ENCODE results near the gene FCRL5. TPM values are rescaled to one million over a fixed set of nuclear protein-coding genes. Genes with fewer than 3 reads are reported as not detected.

FCRL5 gene
- total RNA-seq, 1 donor from 2014 or later: 1.2 TPM

DNA sequence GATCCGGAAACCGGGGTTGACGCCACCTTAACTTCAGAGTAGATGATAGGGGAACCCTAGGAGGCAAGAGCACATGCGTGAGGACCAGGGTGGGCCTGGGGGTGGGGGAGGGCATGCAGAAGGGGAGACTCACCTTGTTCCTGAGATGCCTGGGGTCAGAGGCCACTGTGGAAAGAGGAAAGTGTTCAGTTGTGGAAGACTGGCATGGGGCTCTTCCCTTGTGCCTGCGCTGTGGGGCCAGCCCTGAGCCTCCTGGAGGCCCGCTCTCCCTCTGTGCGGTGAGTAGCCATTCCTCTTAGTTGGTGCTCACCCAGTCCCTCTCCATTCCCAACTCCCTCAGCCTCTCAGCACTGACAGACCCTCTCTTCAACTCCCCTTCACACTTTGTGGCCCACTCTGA, 36.6 kb downstream of the FCRL5 start:
- DNase-seq (no peak), ATAC-seq (no peak)
- H3K36me3 ChIP-seq: no peaks in the 10 kb centered on the region
- no peaks in the 10 kb centered on the region for H3K4me1 ChIP-seq
- TF ChIP-seq, protein P1, sequence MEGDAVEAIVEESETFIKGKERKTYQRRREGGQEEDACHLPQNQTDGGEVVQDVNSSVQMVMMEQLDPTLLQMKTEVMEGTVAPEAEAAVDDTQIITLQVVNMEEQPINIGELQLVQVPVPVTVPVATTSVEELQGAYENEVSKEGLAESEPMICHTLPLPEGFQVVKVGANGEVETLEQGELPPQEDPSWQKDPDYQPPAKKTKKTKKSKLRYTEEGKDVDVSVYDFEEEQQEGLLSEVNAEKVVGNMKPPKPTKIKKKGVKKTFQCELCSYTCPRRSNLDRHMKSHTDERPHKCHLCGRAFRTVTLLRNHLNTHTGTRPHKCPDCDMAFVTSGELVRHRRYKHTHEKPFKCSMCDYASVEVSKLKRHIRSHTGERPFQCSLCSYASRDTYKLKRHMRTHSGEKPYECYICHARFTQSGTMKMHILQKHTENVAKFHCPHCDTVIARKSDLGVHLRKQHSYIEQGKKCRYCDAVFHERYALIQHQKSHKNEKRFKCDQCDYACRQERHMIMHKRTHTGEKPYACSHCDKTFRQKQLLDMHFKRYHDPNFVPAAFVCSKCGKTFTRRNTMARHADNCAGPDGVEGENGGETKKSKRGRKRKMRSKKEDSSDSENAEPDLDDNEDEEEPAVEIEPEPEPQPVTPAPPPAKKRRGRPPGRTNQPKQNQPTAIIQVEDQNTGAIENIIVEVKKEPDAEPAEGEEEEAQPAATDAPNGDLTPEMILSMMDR (IDR thresholded peaks at IDR 0.05): no peak
- H3K9me3 ChIP-seq: no peaks in the 10 kb centered on the region
- no peaks in the 10 kb centered on the region for H3K27me3 ChIP-seq (ENCODE audit: low read depth)
- no peak overlapping the region for H3K27ac ChIP-seq
- no peak overlapping the region for H3K4me3 ChIP-seq
- intact Hi-C loops (cut with DNase I): no loop called here

DNA sequence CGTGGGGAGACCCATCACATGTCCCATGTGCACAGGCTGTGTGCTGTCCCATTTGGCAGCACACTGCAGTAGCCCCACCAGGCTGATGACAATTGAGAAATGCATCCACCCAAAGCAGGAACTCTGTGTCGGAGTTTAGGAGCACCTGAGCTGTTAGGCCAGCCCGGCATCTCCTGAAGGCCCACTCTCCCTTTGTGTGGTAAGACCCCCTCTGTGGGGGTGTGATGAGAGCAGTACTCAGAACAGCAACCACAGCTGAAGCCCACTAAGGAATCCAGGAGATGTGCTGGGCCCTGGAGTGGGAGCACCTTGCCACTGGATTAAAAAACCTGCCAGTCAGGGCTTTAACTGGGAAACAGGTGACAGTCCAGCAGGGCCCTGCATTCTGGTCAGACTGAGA, 37.2 kb downstream of the FCRL5 start:
- no peaks in the 10 kb centered on the region for H3K4me1 ChIP-seq
- intact Hi-C loops (cut with DNase I): no loop called here
- no peak overlapping the region for H3K4me3 ChIP-seq
- H3K36me3 ChIP-seq: no peaks in the 10 kb centered on the region
- no peaks in the 10 kb centered on the region for H3K27me3 ChIP-seq (ENCODE audit: low read depth)
- ATAC-seq (no peak), DNase-seq (no peak)
- TF ChIP-seq, protein P1 (IDR thresholded peaks at IDR 0.05): no peak
- no peak overlapping the region for H3K27ac ChIP-seq
- no peaks in the 10 kb centered on the region for H3K9me3 ChIP-seq

DNA sequence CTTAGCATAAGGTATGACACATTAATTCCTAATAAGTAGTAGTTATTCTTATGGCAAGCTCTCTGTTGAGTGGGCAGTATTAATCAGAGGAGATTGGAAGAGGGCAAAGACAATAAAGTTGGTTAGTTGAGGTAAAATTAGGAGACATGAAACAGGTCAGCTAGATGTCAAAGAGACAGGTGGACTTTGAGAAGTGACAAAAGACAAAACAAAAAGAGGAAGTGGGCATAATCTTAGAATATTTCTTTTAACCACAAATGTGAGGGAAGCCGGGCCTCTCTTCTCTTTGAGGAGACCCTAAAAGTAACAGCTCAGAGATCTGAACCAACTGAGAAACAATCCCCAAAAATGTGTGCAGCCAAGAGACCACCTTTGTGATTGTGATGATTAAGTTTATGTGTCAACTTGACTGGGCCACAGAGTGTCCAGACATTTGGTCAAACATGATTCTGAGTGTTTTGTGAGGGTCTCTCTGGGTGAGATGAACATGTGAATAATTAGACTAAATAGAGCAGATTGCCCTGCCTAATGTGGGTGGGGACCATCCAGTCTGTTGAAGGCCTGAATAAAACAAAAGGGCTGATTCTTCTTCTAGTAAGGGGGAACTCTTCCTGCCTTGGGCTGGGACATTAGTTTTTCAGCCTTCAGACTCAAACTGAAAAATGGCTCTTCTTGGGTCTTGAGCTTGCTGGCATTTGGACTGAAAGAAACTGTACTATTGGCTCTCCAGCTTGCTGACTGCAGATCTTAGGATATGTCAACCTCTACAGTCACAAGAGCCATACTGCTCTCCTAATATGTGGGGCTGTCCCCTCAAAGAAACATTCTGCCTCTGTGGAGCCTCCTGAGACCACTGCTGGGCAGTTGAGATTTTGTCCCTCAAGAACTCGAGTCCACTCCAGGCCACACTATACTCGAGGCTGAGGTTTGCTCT, 40.0 kb downstream of the FCRL5 start:
- Histone ChIP-seq H3K27ac (no peak overlapping the region), H3K9me3 (no peaks in the 10 kb centered on the region), H3K36me3 (no peaks in the 10 kb centered on the region), H3K4me3 (no peak overlapping the region), H3K27me3 (ENCODE audit: low read depth) (no peaks in the 10 kb centered on the region), H3K4me1 (no peaks in the 10 kb centered on the region)
- TF ChIP-seq, protein P1 (IDR thresholded peaks at IDR 0.05): no peak
- DNase-seq (no peak), ATAC-seq (no peak)
- intact Hi-C loops (cut with DNase I): no loop called here

DNA sequence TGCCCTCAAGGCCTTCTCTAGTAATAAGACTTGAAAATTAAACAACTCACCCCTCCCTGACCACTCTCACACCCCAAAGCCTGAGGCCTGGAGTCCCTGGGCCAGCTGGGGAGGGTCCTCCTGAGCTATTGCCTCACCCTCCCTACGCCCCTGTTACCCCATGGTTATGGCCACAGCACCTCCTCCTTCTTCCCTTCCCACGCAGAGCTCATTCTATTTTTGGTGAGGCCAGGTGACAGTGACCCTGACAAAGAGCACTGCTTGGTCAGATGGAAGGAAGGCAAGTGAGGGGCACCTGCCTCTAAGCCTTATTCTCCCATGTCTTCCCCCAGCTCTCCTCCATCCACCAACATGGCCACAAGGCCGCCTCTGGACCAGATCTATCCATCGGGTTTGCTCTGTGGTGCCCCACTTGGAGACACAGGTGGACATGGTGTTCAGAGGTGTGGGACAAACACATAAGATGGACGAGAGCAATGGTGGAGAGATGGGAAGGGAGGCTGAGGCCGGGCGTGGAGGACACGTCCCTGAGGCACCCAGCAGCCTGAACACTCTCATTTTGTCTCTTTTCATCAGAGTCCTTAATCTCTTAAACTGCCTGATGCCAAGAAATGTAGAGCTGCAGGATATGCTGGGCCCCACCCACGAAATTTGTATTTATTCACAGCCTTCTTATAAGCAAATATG, 42.6 kb downstream of the FCRL5 start:
- Histone ChIP-seq H3K27me3 (ENCODE audit: low read depth) (no peaks in the 10 kb centered on the region), H3K36me3 (no peaks in the 10 kb centered on the region), H3K9me3 (no peaks in the 10 kb centered on the region), H3K27ac (no peak overlapping the region), H3K4me1 (peaks cover 7% of the 10 kb centered on the region), H3K4me3 (no peak overlapping the region)
- intact Hi-C loops (cut with DNase I): no loop called here
- TF ChIP-seq, protein P1 (IDR thresholded peaks at IDR 0.05): no peak
- ATAC-seq (no peak), DNase-seq (no peak)

DNA sequence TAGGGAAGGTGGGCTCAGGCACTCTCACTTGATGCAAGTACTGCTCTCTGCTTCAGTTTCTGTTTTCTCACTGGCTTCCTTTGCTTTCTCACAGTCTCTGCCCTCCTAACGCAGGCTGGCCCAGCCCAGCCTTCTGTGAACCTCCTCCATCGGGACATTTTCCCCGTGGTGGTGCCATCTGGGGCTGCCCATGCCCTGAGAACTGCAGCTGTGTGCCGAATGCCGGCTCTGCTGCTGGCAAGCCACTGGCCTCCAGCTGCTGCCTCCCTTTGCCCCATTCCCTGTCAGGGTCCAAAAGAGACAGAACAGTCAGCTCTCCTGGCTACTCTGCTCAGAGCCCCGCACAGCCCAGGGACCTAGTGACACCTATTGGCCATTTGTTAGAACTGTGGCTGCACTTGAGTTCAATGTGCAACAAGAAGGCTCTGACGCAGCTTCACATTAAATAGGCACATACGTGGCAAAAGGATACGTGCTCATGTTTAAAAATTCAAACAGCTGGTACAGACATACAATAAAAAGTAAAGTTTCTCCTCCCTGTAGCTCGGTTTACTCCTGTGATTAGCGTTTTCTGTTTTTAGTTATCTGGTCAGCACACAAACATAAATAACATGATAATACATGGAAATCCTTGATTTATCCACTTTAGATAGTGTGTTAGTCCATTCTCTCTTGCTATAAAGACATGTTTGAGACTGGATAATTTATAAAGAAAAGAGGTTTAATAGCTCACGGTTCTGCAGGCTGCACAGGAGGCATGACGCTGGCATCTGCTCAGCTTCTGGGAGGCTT, 46.6 kb downstream of the FCRL5 start:
- intact Hi-C loops (cut with DNase I): no loop called here
- ATAC-seq: peak; percentile 81 to 89
- Histone ChIP-seq H3K9me3 (no peaks in the 10 kb centered on the region), H3K4me3 (no peak overlapping the region), H3K27me3 (ENCODE audit: low read depth) (no peaks in the 10 kb centered on the region), H3K27ac (no peak overlapping the region), H3K36me3 (no peaks in the 10 kb centered on the region), H3K4me1 (peaks cover 7% of the 10 kb centered on the region)
- TF ChIP-seq, protein P1 (IDR thresholded peaks at IDR 0.05): peak; percentile 71
- DNase-seq: no peak

Measured in lower lobe of right lung (tissue), 2 donors.